GM12878 (cell line): Measurements from ENCODE around the gene EED. TPM values are rescaled to one million over a fixed set of nuclear protein-coding genes. Genes with fewer than 3 reads are reported as not detected.

Source experiments
- BACH1 ChIP-seq: fragments of 450-650 bp; IDR thresholded peaks from 2 replicates; pipeline ENCODE4 v1.6.1; 2017; ENCODE audit warnings: mild to moderate bottlenecking, borderline replicate concordance
- BHLHE40 ChIP-seq, 2 experiments: fragments of 450-650 bp in 1 of 2; IDR thresholded peaks; 2 replicates each; pipeline ENCODE4 v1.6.1; 2011 to 2017; ENCODE audit warnings: low read depth in 2 of 2, borderline replicate concordance in 1 of 2, improper control_type of control experiment in 1 of 2, low read length in 1 of 2, mild to moderate bottlenecking in 1 of 2
- CBX3 ChIP-seq: fragments of 200-600 bp; sonication (generic); IDR thresholded peaks from 2 replicates; pipeline ENCODE4 v1.6.1; 2016; ENCODE audit warnings: low read depth, borderline replicate concordance
- ELK1 ChIP-seq: IDR thresholded peaks from 2 replicates; pipeline ENCODE4 v1.6.1; 2012; ENCODE audit warnings: low read depth, low read length, improper control_type of control experiment
- EP300 ChIP-seq, 2 experiments: fragments of 150-350 bp in 1 of 2; IDR thresholded peaks; 2 replicates each; pipeline ENCODE4 v1.6.1; 2011 to 2012; ENCODE audit warnings: low read depth in 2 of 2, low read length in 2 of 2, borderline replicate concordance in 1 of 2, improper control_type of control experiment in 1 of 2, inconsistent platforms in 1 of 2; ENCODE audit not compliant: control insufficient read depth in 1 of 2
- MTA2 ChIP-seq: fragments of 450-650 bp; IDR thresholded peaks from 2 replicates; pipeline ENCODE4 v1.6.1; 2016; ENCODE audit warnings: low read depth, mild to moderate bottlenecking, moderate library complexity
- MTA3 ChIP-seq: IDR thresholded peaks from 2 replicates; pipeline ENCODE4 v1.6.1; 2012; ENCODE audit warnings: low read length, inconsistent platforms, borderline replicate concordance
- NFYA ChIP-seq: IDR thresholded peaks from 2 replicates; pipeline ENCODE4 v1.6.1; 2011; ENCODE audit warnings: low read depth, mild to moderate bottlenecking, low read length, improper control_type of control experiment, borderline replicate concordance
- POLR2A ChIP-seq: IDR thresholded peaks from 2 replicates; pipeline ENCODE4 v1.6.1; 2011; ENCODE audit warnings: low read depth, mild to moderate bottlenecking, low read length
- POLR2AphosphoS5 ChIP-seq: IDR thresholded peaks from 2 replicates; pipeline ENCODE4 v1.6.1; 2011; ENCODE audit warnings: mild to moderate bottlenecking, low read length, inconsistent platforms
- RELB ChIP-seq: fragments of 450-650 bp; IDR thresholded peaks from 2 replicates; pipeline ENCODE4 v1.6.1; 2017; ENCODE audit warnings: low read depth, mild to moderate bottlenecking, moderate library complexity
- SMAD1 ChIP-seq: fragments of 450-650 bp; IDR thresholded peaks from 2 replicates; pipeline ENCODE4 v1.6.1; 2018; ENCODE audit warnings: mild to moderate bottlenecking, low read depth; ENCODE audit not compliant: partially characterized antibody
- SMARCA5 ChIP-seq: fragments of 450-650 bp; IDR thresholded peaks from 2 replicates; pipeline ENCODE4 v1.6.1; 2017; ENCODE audit warnings: mild to moderate bottlenecking
- SP1 ChIP-seq: IDR thresholded peaks from one replicate; pipeline ENCODE4 v1.6.1; 2011; ENCODE audit warnings: low read depth, low read length
- TARDBP ChIP-seq: IDR thresholded peaks from 2 replicates; pipeline ENCODE4 v1.6.1; 2016; ENCODE audit warnings: borderline replicate concordance
- USF1 ChIP-seq: IDR thresholded peaks from 2 replicates; pipeline ENCODE4 v1.6.1; 2011; ENCODE audit warnings: borderline replicate concordance, low read depth, mild to moderate bottlenecking, moderate library complexity, mixed read lengths, low read length; ENCODE audit not compliant: insufficient read depth; ENCODE audit errors: extremely low read length
- USF2 ChIP-seq: IDR thresholded peaks from 2 replicates; pipeline ENCODE4 v1.6.1; 2011; ENCODE audit warnings: low read depth, low read length, improper control_type of control experiment, borderline replicate concordance
- YBX1 ChIP-seq: fragments of 450-650 bp; IDR thresholded peaks from 2 replicates; pipeline ENCODE4 v1.6.1; 2016; ENCODE audit warnings: antibody characterized with exemption
- ZNF24 ChIP-seq: fragments of 450-650 bp; IDR thresholded peaks from 2 replicates; pipeline ENCODE4 v1.6.1; 2017; ENCODE audit warnings: antibody characterized with exemption, mild to moderate bottlenecking
- ZNF274 ChIP-seq: IDR thresholded peaks from one replicate; pipeline ENCODE4 v1.8.0; 2011; ENCODE audit not compliant: insufficient read length, insufficient read depth
- ZNF592 ChIP-seq: fragments of 450-650 bp; IDR thresholded peaks from 2 replicates; pipeline ENCODE4 v1.6.1; 2017; ENCODE audit warnings: mild to moderate bottlenecking, moderate library complexity
- polyA plus RNA-seq, 11 experiments: library from polyadenylated mRNA; depleted of rRNA in 4 of 11; unstranded in 6 of 11; stranded (reverse) in 5 of 11; fragments of >200 nt; fragmentation: Nextera tagmentation in 4 of 11; fragmentation: Illumina TruSeq in 1 of 11; extraction: Ambion mirVana in 4 of 11; extraction: Trizol in 1 of 11; gene quantifications; 1 replicate in 1 of 11; 2 replicates in 10 of 11; pipeline versions ENCODE4 v1.2.1 to v1.2.3, GENCODE V29; 2011 to 2016; ENCODE audit warnings: inconsistent platforms in 2 of 11, missing spikeins in 2 of 11, low read depth in 1 of 11
- total RNA-seq, 4 experiments: library from RNA; depleted of rRNA in 3 of 4; stranded (reverse); fragments of >200 nt in 3 of 4; fragmentation: Illumina TruSeq in 1 of 4; extraction: Trizol in 1 of 4; gene quantifications; 2 replicates each; pipeline versions ENCODE4 v1.2.1 to v1.2.3, GENCODE V29; 2013 to 2021

Gene EED
- total and polyA plus RNA-seq, 10 of the 15 experiments (the other 5 are each of a cell fraction or from before 2014, with no cell fraction given) = 41.5 to 140 (median 72.2) TPM

GRCh38 chr11:86302092-86302793 lies 57.7 kb downstream of the EED start, which contains the start of gene HIKESHI (continued):
- no peak; the same call in 1 of the 2 replicates for TF ChIP-seq MTA3
- peak; percentile 31; the same call in 1 of the 2 replicates for TF ChIP-seq SMARCA5
- TF ChIP-seq BACH1 = no peak
- TF ChIP-seq MTA2 = peak; percentile 98
- peak; percentile 45 for TF ChIP-seq SMAD1
- TF ChIP-seq POLR2A = peak; percentile 91
- TF ChIP-seq POLR2AphosphoS5 = peak; percentile 86
- TF ChIP-seq ZNF274 = no peak
- TF ChIP-seq BHLHE40 (IDR thresholded peaks at IDR 0.05; ENCODE audit: borderline replicate concordance in 1 of 2, low read depth in 2 of 2, low read length in 1 of 2) = peak in 1 of 2 experiments; percentile 26; a peak in 1 of 4 replicates
- no peak for TF ChIP-seq USF1
- peak; percentile 97 for TF ChIP-seq TARDBP
- TF ChIP-seq ZNF592 = 0 out of 2 replicates have a peak, but pooled peaks have one; percentile 11
- no peak for TF ChIP-seq CBX3
- TF ChIP-seq USF2 = no peak
- TF ChIP-seq SP1 = no peak
- no peak for TF ChIP-seq EP300 (IDR thresholded peaks at IDR 0.05; ENCODE audit: borderline replicate concordance in 1 of 2, control insufficient read depth in 1 of 2, low read depth in 2 of 2, low read length in 2 of 2)
- TF ChIP-seq ELK1 = peak; percentile 93
- TF ChIP-seq YBX1 = no peak
- TF ChIP-seq ZNF24 = 0 out of 2 replicates have a peak, but pooled peaks have one; percentile 28
- TF ChIP-seq RELB = peak; percentile 93
- no peak for TF ChIP-seq NFYA
